HepG2 (cell line): ENCODE measurements around the gene LTB4R. TPM values are rescaled to one million over a fixed set of nuclear protein-coding genes. Genes with fewer than 3 reads are reported as not detected.

Experiments
- ATF7 ChIP-seq, 2 experiments: fragments of 450-650 bp in 1 of 2; sonication (generic) in 1 of 2; formaldehyde crosslinking in 1 of 2; IDR thresholded peaks; 2 replicates each; pipeline versions ENCODE4 v1.4.0 to v1.6.1; 2016 to 2020; ENCODE audit warnings: antibody characterized with exemption in 1 of 2, mild to moderate bottlenecking in 1 of 2, missing genetic modification reagents in 1 of 2
- CBX5 ChIP-seq: sonication (generic); formaldehyde crosslinking; IDR thresholded peaks from 2 replicates; pipeline ENCODE4 v1.4.0; 2020; ENCODE audit warnings: missing genetic modification reagents, borderline replicate concordance
- CEBPG ChIP-seq: IDR thresholded peaks from 2 replicates; pipeline ENCODE4 v1.6.1; 2016
- CHCHD3 ChIP-seq: sonication (generic); formaldehyde crosslinking; IDR thresholded peaks from 2 replicates; pipeline ENCODE4 v1.8.0; 2022; ENCODE audit warnings: mild to moderate bottlenecking, missing genetic modification reagents, moderate library complexity
- ETV5 ChIP-seq: IDR thresholded peaks from 2 replicates; pipeline ENCODE4 v1.6.1; 2018; ENCODE audit warnings: missing biosample characterization, missing genetic modification reagents, inconsistent platforms, borderline replicate concordance
- GTF3A ChIP-seq: sonication (generic); formaldehyde crosslinking; conservative IDR thresholded peaks from 2 replicates; pipeline ENCODE4 v1.4.0; 2020; ENCODE audit warnings: mild to moderate bottlenecking, missing genetic modification reagents
- IRF2 ChIP-seq: IDR thresholded peaks from 2 replicates; pipeline ENCODE4 v1.6.1; 2018; ENCODE audit warnings: missing genetic modification reagents, missing compliant biosample characterization
- POLR2A ChIP-seq, 2 experiments: IDR thresholded peaks; 2 replicates each; pipeline ENCODE4 v1.6.1; 2011; ENCODE audit warnings: low read depth in 2 of 2, low read length in 2 of 2, mild to moderate bottlenecking in 1 of 2, moderate library complexity in 1 of 2; ENCODE audit not compliant: insufficient read depth in 1 of 2
- RCOR2 ChIP-seq: IDR thresholded peaks from 2 replicates; pipeline ENCODE4 v1.6.1; 2016; ENCODE audit warnings: missing biosample characterization, missing genetic modification reagents
- RELA ChIP-seq: sonication (generic); formaldehyde crosslinking; IDR thresholded peaks from 2 replicates; pipeline ENCODE4 v1.4.0; 2020; ENCODE audit warnings: missing genetic modification reagents
- TAF15 ChIP-seq: fragments of 200-400 bp; formaldehyde crosslinking; IDR thresholded peaks from one replicate; pipeline ENCODE4 v1.6.1; 2018; ENCODE audit warnings: mild to moderate bottlenecking, low read depth, low read length; ENCODE audit not compliant: poor library complexity, severe bottlenecking
- ZKSCAN8 ChIP-seq: IDR thresholded peaks from 2 replicates; pipeline ENCODE4 v1.6.1; 2016; ENCODE audit warnings: borderline replicate concordance, missing genetic modification reagents, missing compliant biosample characterization
- ZNF20 ChIP-seq: sonication (generic); formaldehyde crosslinking; IDR thresholded peaks from 2 replicates; pipeline ENCODE4 v1.4.0; 2020; ENCODE audit warnings: mild to moderate bottlenecking, moderate library complexity, missing genetic modification reagents
- ZNF264 ChIP-seq: sonication (generic); formaldehyde crosslinking; IDR thresholded peaks from 2 replicates; pipeline ENCODE4 v1.4.0; 2020; ENCODE audit warnings: missing genetic modification reagents
- ZNF589 ChIP-seq: sonication (generic); formaldehyde crosslinking; conservative IDR thresholded peaks from 2 replicates; pipeline ENCODE4 v1.8.0; 2022; ENCODE audit warnings: mild to moderate bottlenecking, moderate library complexity, missing genetic modification reagents
- ZNF761 ChIP-seq: sonication (generic); formaldehyde crosslinking; conservative IDR thresholded peaks from 2 replicates; pipeline ENCODE4 v1.4.0; 2020; ENCODE audit warnings: mild to moderate bottlenecking, missing genetic modification reagents
- ZNF788 ChIP-seq: sonication (generic); formaldehyde crosslinking; IDR thresholded peaks from 2 replicates; pipeline ENCODE4 v1.5.0; 2020; ENCODE audit warnings: mild to moderate bottlenecking, missing genetic modification reagents, borderline replicate concordance
- polyA plus RNA-seq, 8 experiments: library from polyadenylated mRNA; depleted of rRNA in 3 of 8; stranded (reverse) in 7 of 8; unstranded in 1 of 8; fragments of >200 nt; fragmentation: Illumina TruSeq in 4 of 8; extraction: Trizol in 4 of 8; gene quantifications; 2 replicates each; pipeline versions ENCODE4 v1.2.1 to v1.2.3, GENCODE V29; 2011 to 2016; ENCODE audit warnings: low read depth in 4 of 8, missing spikeins in 1 of 8, mixed read lengths in 1 of 8; ENCODE audit not compliant: insufficient read depth in 1 of 8
- total RNA-seq, 5 experiments: library from RNA; depleted of rRNA; stranded (reverse); fragments of >200 nt; fragmentation: Illumina TruSeq; extraction: Trizol; gene quantifications; 2 replicates each; pipeline ENCODE4 v1.2.3, GENCODE V29; 2016; ENCODE audit warnings: low read depth in 1 of 5
- TF ChIP-seq, protein P1 (sequence below): sonication (generic); formaldehyde crosslinking; IDR thresholded peaks from 2 replicates; pipeline ENCODE4 v1.5.0; 2020; ENCODE audit warnings: missing genetic modification reagents
- TF ChIP-seq, protein P2 (sequence below): sonication (generic); formaldehyde crosslinking; IDR thresholded peaks from 2 replicates; pipeline ENCODE4 v1.4.0; 2020; ENCODE audit warnings: mild to moderate bottlenecking, missing genetic modification reagents
- TF ChIP-seq, protein P3 (sequence below): sonication (generic); formaldehyde crosslinking; IDR thresholded peaks from 2 replicates; pipeline ENCODE4 v1.5.0; 2020; ENCODE audit warnings: mild to moderate bottlenecking, missing genetic modification reagents, moderate library complexity
- TF ChIP-seq, protein P4 (sequence below): IDR thresholded peaks from 2 replicates; pipeline ENCODE4 v1.6.1; 2016; ENCODE audit warnings: low read depth

Gene LTB4R
- total and polyA plus RNA-seq, 2 of the 13 experiments (the other 11 are each of a cell fraction or from before 2014, with no cell fraction given) = 3.2 to 8.2 TPM

DNA sequence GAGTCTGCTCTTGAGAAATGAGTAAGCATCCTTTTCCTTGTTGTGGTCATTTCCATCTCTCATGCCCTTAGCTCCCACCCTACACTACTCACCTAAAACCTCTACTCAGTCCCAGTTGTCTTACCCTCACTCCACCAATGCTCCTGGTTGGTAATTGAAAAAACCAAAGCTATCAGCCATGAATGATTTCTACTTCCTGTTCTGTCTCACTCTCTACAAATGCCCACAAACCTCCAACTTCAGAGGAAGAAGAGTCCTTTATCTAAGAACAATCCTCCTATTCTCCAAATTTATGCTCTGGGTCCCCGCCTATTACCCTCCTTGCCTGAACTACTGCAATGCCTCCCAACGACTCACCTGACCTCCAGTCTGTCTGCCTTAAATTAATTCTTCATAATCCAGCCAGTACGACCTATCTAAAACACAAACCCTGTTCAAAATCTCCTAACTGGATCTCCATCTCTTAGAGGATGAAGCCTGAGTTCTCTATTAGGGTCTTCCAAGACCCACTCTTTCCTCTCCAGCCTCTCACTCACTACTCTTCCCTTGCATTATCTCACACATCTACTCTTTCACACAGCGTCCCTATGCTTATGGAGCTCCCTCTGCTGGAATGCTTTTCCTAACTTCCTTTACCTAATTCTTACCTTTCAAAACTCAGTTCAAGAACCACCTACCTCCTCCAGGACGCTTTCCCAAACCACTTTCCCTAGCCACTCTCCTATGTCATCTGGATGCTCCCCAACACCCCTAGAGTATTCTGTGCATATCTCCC, 13.9 kb upstream of the LTB4R start (continued):
- no peak for TF ChIP-seq ATF7 (IDR thresholded peaks at IDR 0.05)
- no peak for TF ChIP-seq ATF7 (CRISPR knock-in tag; IDR thresholded peaks at IDR 0.05)
- TF ChIP-seq GTF3A (CRISPR knock-in tag) = 0 out of 2 replicates have a peak, but pooled peaks have one; percentile 80
- TF ChIP-seq CHCHD3 (CRISPR knock-in tag) = no peak
- TF ChIP-seq ZNF264 (CRISPR knock-in tag) = no peak
- no peak for TF ChIP-seq ZNF589 (CRISPR knock-in tag)
- TF ChIP-seq, protein P1, sequence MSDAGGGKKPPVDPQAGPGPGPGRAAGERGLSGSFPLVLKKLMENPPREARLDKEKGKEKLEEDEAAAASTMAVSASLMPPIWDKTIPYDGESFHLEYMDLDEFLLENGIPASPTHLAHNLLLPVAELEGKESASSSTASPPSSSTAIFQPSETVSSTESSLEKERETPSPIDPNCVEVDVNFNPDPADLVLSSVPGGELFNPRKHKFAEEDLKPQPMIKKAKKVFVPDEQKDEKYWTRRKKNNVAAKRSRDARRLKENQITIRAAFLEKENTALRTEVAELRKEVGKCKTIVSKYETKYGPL (CRISPR knock-in tag) = no peak
- no peak for TF ChIP-seq POLR2A (IDR thresholded peaks at IDR 0.05; ENCODE audit: insufficient read depth in 1 of 2, low read depth in 2 of 2, low read length in 2 of 2)
- TF ChIP-seq, protein P2, sequence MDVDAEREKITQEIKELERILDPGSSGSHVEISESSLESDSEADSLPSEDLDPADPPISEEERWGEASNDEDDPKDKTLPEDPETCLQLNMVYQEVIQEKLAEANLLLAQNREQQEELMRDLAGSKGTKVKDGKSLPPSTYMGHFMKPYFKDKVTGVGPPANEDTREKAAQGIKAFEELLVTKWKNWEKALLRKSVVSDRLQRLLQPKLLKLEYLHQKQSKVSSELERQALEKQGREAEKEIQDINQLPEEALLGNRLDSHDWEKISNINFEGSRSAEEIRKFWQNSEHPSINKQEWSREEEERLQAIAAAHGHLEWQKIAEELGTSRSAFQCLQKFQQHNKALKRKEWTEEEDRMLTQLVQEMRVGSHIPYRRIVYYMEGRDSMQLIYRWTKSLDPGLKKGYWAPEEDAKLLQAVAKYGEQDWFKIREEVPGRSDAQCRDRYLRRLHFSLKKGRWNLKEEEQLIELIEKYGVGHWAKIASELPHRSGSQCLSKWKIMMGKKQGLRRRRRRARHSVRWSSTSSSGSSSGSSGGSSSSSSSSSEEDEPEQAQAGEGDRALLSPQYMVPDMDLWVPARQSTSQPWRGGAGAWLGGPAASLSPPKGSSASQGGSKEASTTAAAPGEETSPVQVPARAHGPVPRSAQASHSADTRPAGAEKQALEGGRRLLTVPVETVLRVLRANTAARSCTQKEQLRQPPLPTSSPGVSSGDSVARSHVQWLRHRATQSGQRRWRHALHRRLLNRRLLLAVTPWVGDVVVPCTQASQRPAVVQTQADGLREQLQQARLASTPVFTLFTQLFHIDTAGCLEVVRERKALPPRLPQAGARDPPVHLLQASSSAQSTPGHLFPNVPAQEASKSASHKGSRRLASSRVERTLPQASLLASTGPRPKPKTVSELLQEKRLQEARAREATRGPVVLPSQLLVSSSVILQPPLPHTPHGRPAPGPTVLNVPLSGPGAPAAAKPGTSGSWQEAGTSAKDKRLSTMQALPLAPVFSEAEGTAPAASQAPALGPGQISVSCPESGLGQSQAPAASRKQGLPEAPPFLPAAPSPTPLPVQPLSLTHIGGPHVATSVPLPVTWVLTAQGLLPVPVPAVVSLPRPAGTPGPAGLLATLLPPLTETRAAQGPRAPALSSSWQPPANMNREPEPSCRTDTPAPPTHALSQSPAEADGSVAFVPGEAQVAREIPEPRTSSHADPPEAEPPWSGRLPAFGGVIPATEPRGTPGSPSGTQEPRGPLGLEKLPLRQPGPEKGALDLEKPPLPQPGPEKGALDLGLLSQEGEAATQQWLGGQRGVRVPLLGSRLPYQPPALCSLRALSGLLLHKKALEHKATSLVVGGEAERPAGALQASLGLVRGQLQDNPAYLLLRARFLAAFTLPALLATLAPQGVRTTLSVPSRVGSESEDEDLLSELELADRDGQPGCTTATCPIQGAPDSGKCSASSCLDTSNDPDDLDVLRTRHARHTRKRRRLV (CRISPR knock-in tag) = no peak
- TF ChIP-seq ETV5 (CRISPR knock-in tag) = peak; percentile 37; the same call in 1 of the 2 replicates
- TF ChIP-seq TAF15 = no peak
- TF ChIP-seq ZNF788 (CRISPR knock-in tag) = no peak
- peak; percentile 70 for TF ChIP-seq CEBPG
- no peak for TF ChIP-seq ZNF761 (CRISPR knock-in tag)
- TF ChIP-seq, protein P3, sequence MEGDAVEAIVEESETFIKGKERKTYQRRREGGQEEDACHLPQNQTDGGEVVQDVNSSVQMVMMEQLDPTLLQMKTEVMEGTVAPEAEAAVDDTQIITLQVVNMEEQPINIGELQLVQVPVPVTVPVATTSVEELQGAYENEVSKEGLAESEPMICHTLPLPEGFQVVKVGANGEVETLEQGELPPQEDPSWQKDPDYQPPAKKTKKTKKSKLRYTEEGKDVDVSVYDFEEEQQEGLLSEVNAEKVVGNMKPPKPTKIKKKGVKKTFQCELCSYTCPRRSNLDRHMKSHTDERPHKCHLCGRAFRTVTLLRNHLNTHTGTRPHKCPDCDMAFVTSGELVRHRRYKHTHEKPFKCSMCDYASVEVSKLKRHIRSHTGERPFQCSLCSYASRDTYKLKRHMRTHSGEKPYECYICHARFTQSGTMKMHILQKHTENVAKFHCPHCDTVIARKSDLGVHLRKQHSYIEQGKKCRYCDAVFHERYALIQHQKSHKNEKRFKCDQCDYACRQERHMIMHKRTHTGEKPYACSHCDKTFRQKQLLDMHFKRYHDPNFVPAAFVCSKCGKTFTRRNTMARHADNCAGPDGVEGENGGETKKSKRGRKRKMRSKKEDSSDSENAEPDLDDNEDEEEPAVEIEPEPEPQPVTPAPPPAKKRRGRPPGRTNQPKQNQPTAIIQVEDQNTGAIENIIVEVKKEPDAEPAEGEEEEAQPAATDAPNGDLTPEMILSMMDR (CRISPR knock-in tag) = peak; percentile 89
- 0 out of 2 replicates have a peak, but pooled peaks have one; percentile 5 for TF ChIP-seq RELA (CRISPR knock-in tag)
- no peak for TF ChIP-seq RCOR2 (CRISPR knock-in tag)
- TF ChIP-seq ZNF20 = no peak
- peak; percentile 46; the same call in 1 of the 2 replicates for TF ChIP-seq CBX5 (CRISPR knock-in tag)
- TF ChIP-seq, protein P4, sequence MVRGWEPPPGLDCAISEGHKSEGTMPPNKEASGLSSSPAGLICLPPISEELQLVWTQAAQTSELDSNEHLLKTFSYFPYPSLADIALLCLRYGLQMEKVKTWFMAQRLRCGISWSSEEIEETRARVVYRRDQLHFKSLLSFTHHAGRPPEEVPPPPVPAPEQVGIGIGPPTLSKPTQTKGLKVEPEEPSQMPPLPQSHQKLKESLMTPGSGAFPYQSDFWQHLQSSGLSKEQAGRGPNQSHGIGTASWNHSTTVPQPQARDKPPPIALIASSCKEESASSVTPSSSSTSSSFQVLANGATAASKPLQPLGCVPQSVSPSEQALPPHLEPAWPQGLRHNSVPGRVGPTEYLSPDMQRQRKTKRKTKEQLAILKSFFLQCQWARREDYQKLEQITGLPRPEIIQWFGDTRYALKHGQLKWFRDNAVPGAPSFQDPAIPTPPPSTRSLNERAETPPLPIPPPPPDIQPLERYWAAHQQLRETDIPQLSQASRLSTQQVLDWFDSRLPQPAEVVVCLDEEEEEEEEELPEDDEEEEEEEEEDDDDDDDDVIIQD (CRISPR knock-in tag) = peak; percentile 48; the same call in 1 of the 2 replicates
- TF ChIP-seq ZKSCAN8 (CRISPR knock-in tag) = 0 out of 2 replicates have a peak, but pooled peaks have one; percentile 51
- TF ChIP-seq IRF2 (CRISPR knock-in tag) = peak; percentile 79; the same call in 1 of the 2 replicates
